H9 (cell line): ENCODE data around the gene MYO18A. TPM values are rescaled to one million over a fixed set of nuclear protein-coding genes. Genes with fewer than 3 reads are reported as not detected.

ENCODE experiments used
- DNase-seq: peaks from one replicate; pipeline ENCODE4 v3.0.0-alpha.2; 2017
- H2AFZ ChIP-seq: one replicate; pipeline ENCODE4 v1.6.1; 2013; ENCODE audit warnings: mild to moderate bottlenecking, low read length, control low read depth, moderate library complexity
- H2AK5ac ChIP-seq: 2 replicates; pipeline ENCODE4 v1.6.1; 2013; ENCODE audit warnings: low read length, control low read depth, mixed read lengths; ENCODE audit not compliant: insufficient read length
- H2BK120ac ChIP-seq: one replicate; pipeline ENCODE4 v1.6.1; 2013; ENCODE audit warnings: low read depth, mild to moderate bottlenecking, low read length, control low read depth, inconsistent platforms; ENCODE audit not compliant: poor library complexity, severe bottlenecking
- H2BK12ac ChIP-seq: 2 replicates; pipeline ENCODE4 v1.6.1; 2013; ENCODE audit warnings: low read length, control low read depth, mixed read lengths, low read depth; ENCODE audit not compliant: insufficient read length
- H2BK15ac ChIP-seq: 2 replicates; pipeline ENCODE4 v1.6.1; 2013; ENCODE audit warnings: low read depth, low read length, control low read depth
- H2BK20ac ChIP-seq: one replicate; pipeline ENCODE4 v1.6.1; 2013; ENCODE audit warnings: low read depth, mild to moderate bottlenecking, low read length, control low read depth, inconsistent platforms; ENCODE audit not compliant: poor library complexity, severe bottlenecking
- H2BK5ac ChIP-seq: 2 replicates; pipeline ENCODE4 v1.6.1; 2013; ENCODE audit warnings: low read length, control low read depth, mixed read lengths; ENCODE audit not compliant: insufficient read length
- H3K14ac ChIP-seq: 2 replicates; pipeline ENCODE4 v1.6.1; 2013; ENCODE audit warnings: low read length, control low read depth; ENCODE audit not compliant: insufficient read depth
- H3K18ac ChIP-seq: 2 replicates; pipeline ENCODE4 v1.6.1; 2013; ENCODE audit warnings: low read depth, mild to moderate bottlenecking, mixed read lengths, low read length, control low read depth; ENCODE audit not compliant: insufficient read length
- H3K23ac ChIP-seq: 2 replicates; pipeline ENCODE4 v1.6.1; 2013; ENCODE audit warnings: low read length, control low read depth, mixed read lengths, low read depth; ENCODE audit not compliant: insufficient read length
- H3K23me2 ChIP-seq: 2 replicates; pipeline ENCODE4 v1.6.1; 2013; ENCODE audit warnings: low read depth, mild to moderate bottlenecking, mixed read lengths, low read length, control low read depth; ENCODE audit not compliant: insufficient read length, poor library complexity, severe bottlenecking
- H3K27ac ChIP-seq: 2 replicates; pipeline ENCODE4 v1.5.1; 2013; ENCODE audit warnings: low read length, control low read depth, mixed read lengths, low read depth; ENCODE audit not compliant: insufficient read length
- H3K27me3 ChIP-seq: 2 replicates; pipeline ENCODE4 v1.6.1; 2013; ENCODE audit warnings: low read length, control low read depth, inconsistent platforms; ENCODE audit not compliant: insufficient read depth
- H3K4ac ChIP-seq: 2 replicates; pipeline ENCODE4 v1.6.1; 2013; ENCODE audit warnings: low read depth, mild to moderate bottlenecking, control low read depth, inconsistent platforms, low read length, moderate library complexity
- H3K4me1 ChIP-seq: 2 replicates; pipeline ENCODE4 v1.6.1; 2013; ENCODE audit warnings: low read length, control low read depth, inconsistent platforms; ENCODE audit not compliant: insufficient read depth
- H3K4me2 ChIP-seq: 2 replicates; pipeline ENCODE4 v1.6.1; 2013; ENCODE audit warnings: low read length, control low read depth, mixed read lengths; ENCODE audit not compliant: insufficient read length, insufficient read depth
- H3K56ac ChIP-seq: 2 replicates; pipeline ENCODE4 v1.6.1; 2013; ENCODE audit warnings: low read depth, mild to moderate bottlenecking, mixed read lengths, low read length, control low read depth; ENCODE audit not compliant: insufficient read length
- H3K79me1 ChIP-seq: 2 replicates; pipeline ENCODE4 v1.6.1; 2013; ENCODE audit warnings: low read depth, mild to moderate bottlenecking, moderate library complexity, low read length, control low read depth, inconsistent platforms; ENCODE audit not compliant: insufficient read depth, poor library complexity, severe bottlenecking
- H3K79me2 ChIP-seq: 2 replicates; pipeline ENCODE4 v1.6.1; 2013; ENCODE audit warnings: low read length, control low read depth, inconsistent platforms; ENCODE audit not compliant: insufficient read depth
- H3K9ac ChIP-seq: 2 replicates; pipeline ENCODE4 v1.6.1; 2013; ENCODE audit warnings: low read length, control low read depth, mixed read lengths; ENCODE audit not compliant: insufficient read length; ENCODE audit errors: extremely low read depth
- H3K9me3 ChIP-seq: one replicate; pipeline ENCODE4 v1.6.1; 2013; ENCODE audit warnings: low read depth, low read length, inconsistent platforms; ENCODE audit not compliant: control insufficient read depth
- H3T11ph ChIP-seq: one replicate; pipeline ENCODE4 v1.6.1; 2013; ENCODE audit warnings: mild to moderate bottlenecking, low read length, control low read depth, inconsistent platforms
- H4K20me1 ChIP-seq: one replicate; pipeline ENCODE4 v1.6.1; 2013; ENCODE audit not compliant: control insufficient read depth, insufficient read length, insufficient read depth
- H4K5ac ChIP-seq: 2 replicates; pipeline ENCODE4 v1.6.1; 2013; ENCODE audit warnings: low read depth, mild to moderate bottlenecking, mixed read lengths, low read length, control low read depth; ENCODE audit not compliant: insufficient read length
- H4K8ac ChIP-seq: replicated peaks from 2 replicates; pipeline ENCODE4 v1.6.1; 2013; ENCODE audit warnings: low read length, control low read depth, mixed read lengths, low read depth; ENCODE audit not compliant: insufficient read length
- H4K91ac ChIP-seq: 2 replicates; pipeline ENCODE4 v1.6.1; 2013; ENCODE audit warnings: low read depth, mild to moderate bottlenecking, moderate library complexity, mixed read lengths, low read length, control low read depth; ENCODE audit not compliant: insufficient read length
- H3K27ac Mint-ChIP-seq, 3 experiments: 2 replicates in 2 of 3; 3 replicates in 1 of 3; pipeline ENCODE4 v1.8.0; 2020 to 2021; ENCODE audit warnings: mixed read lengths in 3 of 3, mild to moderate bottlenecking in 1 of 3, moderate library complexity in 1 of 3
- H3K27me3 Mint-ChIP-seq: 2 replicates; pipeline ENCODE4 v1.8.0; 2021; ENCODE audit warnings: low read depth, mild to moderate bottlenecking, moderate library complexity, mixed read lengths
- H3K36me3 Mint-ChIP-seq, 3 experiments: 2 replicates in 2 of 3; 3 replicates in 1 of 3; pipeline ENCODE4 v1.8.0; 2020 to 2021; ENCODE audit warnings: low read depth in 3 of 3, mixed read lengths in 3 of 3; ENCODE audit not compliant: insufficient read depth in 1 of 3
- H3K4me1 Mint-ChIP-seq, 2 experiments: 2 replicates each; pipeline ENCODE4 v1.8.0; 2020; ENCODE audit warnings: mixed read lengths in 2 of 2
- H3K4me3 Mint-ChIP-seq, 2 experiments: 2 replicates in 1 of 2; 3 replicates in 1 of 2; pipeline ENCODE4 v1.8.0; 2020 to 2021; ENCODE audit warnings: mild to moderate bottlenecking in 2 of 2, mixed read lengths in 2 of 2, moderate library complexity in 1 of 2
- H3K9me3 Mint-ChIP-seq, 2 experiments: 2 replicates in 1 of 2; 3 replicates in 1 of 2; pipeline ENCODE4 v1.8.0; 2020; ENCODE audit warnings: mild to moderate bottlenecking in 2 of 2, mixed read lengths in 2 of 2, moderate library complexity in 1 of 2
- WGBS: extraction: QIAGEN DNeasy Blood & Tissue Kit; methylation state at CpG from one replicate; pipeline ENCODE4 v1.1.7; 2013; ENCODE audit warnings: missing lambda C conversion rate, low lambda C conversion rate, mixed read lengths; ENCODE audit not compliant: insufficient read length; ENCODE audit errors: extremely low coverage; 5-methylcytosine and 5-hydroxymethylcytosine counted together
- total RNA-seq: library from RNA; stranded (reverse); gene quantifications from 2 replicates; pipeline ENCODE4 v1.2.1, GENCODE V29; 2021
- TF ChIP-seq, protein P1 (sequence below): fragments of 200-600 bp; sonication (generic); conservative IDR thresholded peaks from 3 replicates; pipeline ENCODE4 v1.8.0; 2021; ENCODE audit warnings: antibody characterized with exemption, mild to moderate bottlenecking

The MYO18A gene
- total RNA-seq, 1 experiment from 2014 or later: 21.6 TPM

GRCh38 chr17:29175349-29175748 lies 4.8 kb downstream of the MYO18A start:
- TF ChIP-seq, protein P1, sequence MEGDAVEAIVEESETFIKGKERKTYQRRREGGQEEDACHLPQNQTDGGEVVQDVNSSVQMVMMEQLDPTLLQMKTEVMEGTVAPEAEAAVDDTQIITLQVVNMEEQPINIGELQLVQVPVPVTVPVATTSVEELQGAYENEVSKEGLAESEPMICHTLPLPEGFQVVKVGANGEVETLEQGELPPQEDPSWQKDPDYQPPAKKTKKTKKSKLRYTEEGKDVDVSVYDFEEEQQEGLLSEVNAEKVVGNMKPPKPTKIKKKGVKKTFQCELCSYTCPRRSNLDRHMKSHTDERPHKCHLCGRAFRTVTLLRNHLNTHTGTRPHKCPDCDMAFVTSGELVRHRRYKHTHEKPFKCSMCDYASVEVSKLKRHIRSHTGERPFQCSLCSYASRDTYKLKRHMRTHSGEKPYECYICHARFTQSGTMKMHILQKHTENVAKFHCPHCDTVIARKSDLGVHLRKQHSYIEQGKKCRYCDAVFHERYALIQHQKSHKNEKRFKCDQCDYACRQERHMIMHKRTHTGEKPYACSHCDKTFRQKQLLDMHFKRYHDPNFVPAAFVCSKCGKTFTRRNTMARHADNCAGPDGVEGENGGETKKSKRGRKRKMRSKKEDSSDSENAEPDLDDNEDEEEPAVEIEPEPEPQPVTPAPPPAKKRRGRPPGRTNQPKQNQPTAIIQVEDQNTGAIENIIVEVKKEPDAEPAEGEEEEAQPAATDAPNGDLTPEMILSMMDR: no peak
- Histone ChIP-seq H2BK15ac (no peak overlapping the region), H4K20me1 (no peaks in the 10 kb centered on the region)

More at GRCh38 chr17:29175349-29175748, 4.8 kb downstream of the MYO18A start:
- Mint-ChIP-seq H3K36me3 (no peaks in the 10 kb centered on the region; a peak in 1 of 7 replicates), H3K27me3 (peaks cover under 1% of the 10 kb centered on the region; the same call in 1 of the 2 replicates), H3K4me3 (no peak overlapping the region), H3K27ac (no peak overlapping the region), H3K9me3 (no peaks in the 10 kb centered on the region), H3K4me1 (peaks cover 29 to 30% of the 10 kb centered on the region in 2 experiments)
- Histone ChIP-seq H3K79me1 (no peaks in the 10 kb centered on the region), H3T11ph (no peak overlapping the region), H3K14ac (no peak overlapping the region), H2BK120ac (no peak overlapping the region), H3K9me3 (no peaks in the 10 kb centered on the region), H3K27me3 (no peaks in the 10 kb centered on the region), H3K23me2 (peaks cover 4% of the 10 kb centered on the region), H3K4me2 (no peak overlapping the region), H3K27ac (no peak overlapping the region), H3K4ac (no peak overlapping the region), H2BK12ac (no peak overlapping the region), H3K9ac (no peak overlapping the region), H4K91ac (no peak overlapping the region), H3K79me2 (no peaks in the 10 kb centered on the region; the same call in 1 of the 2 replicates), H4K5ac (no peak overlapping the region), H3K4me1 (peaks cover 11% of the 10 kb centered on the region), H3K56ac (no peak overlapping the region), H3K18ac (no peak overlapping the region), H2BK5ac (no peak overlapping the region), H2BK20ac (no peak overlapping the region), H3K23ac (no peak overlapping the region), H4K8ac (no peak overlapping the region), H2AFZ (no peak overlapping the region), H2AK5ac (no peak overlapping the region)
- no CpG with 5 or more reads among the region's 6 CpGs for WGBS
- DNase-seq: no peak
